A673 (cell line): ENCODE results near the gene PANX3. TPM values are rescaled to one million over a fixed set of nuclear protein-coding genes. Genes with fewer than 3 reads are reported as not detected.

Experiments
- BruUV-seq: library from RNA; stranded (reverse); fragments of 400-500 nt; replicated peaks from 2 replicates; lab custom pipeline; 2021; lab: Mats Ljungman, UMichigan
- CTCF ChIA-PET: fragments of 300-600 bp; sonication (Branson Sonifier 250); formaldehyde crosslinking; loops from one replicate; lab custom pipeline; 2022; ENCODE audit warnings: antibody characterized with exemption; lab: Charles Lee
- POLR2A ChIA-PET: fragments of 300-600 bp; sonication (Branson Sonifier 250); formaldehyde crosslinking; loops from one replicate; lab custom pipeline; 2022; ENCODE audit warnings: antibody characterized with exemption; ENCODE audit not compliant: low non-redundant PET; lab: Charles Lee
- DNase-seq: peaks from one replicate; pipeline ENCODE4 v3.0.0-alpha.2; 2015; ENCODE audit warnings: low spot score
- H3K27ac ChIP-seq: fragments of 200-600 bp; sonication (generic); 2 replicates; pipeline ENCODE4 v1.5.1; 2016; ENCODE audit warnings: mixed run types, low read depth, mild to moderate bottlenecking, mixed read lengths, antibody characterized with exemption, low read length; ENCODE audit not compliant: poor library complexity, severe bottlenecking
- H3K27me3 ChIP-seq: fragments of 200-600 bp; sonication (generic); replicated peaks from 2 replicates; pipeline ENCODE4 v1.6.1; 2017; ENCODE audit warnings: mixed run types, low read depth, mild to moderate bottlenecking, mixed read lengths, antibody characterized with exemption, low read length; ENCODE audit not compliant: insufficient read depth, poor library complexity
- H3K36me3 ChIP-seq: fragments of 200-600 bp; sonication (generic); 2 replicates; pipeline ENCODE4 v1.6.1; 2016; ENCODE audit warnings: mixed run types, mild to moderate bottlenecking, mixed read lengths, antibody characterized with exemption, low read length; ENCODE audit not compliant: insufficient read depth, poor library complexity, severe bottlenecking
- H3K4me1 ChIP-seq: fragments of 200-600 bp; sonication (generic); 2 replicates; pipeline ENCODE4 v1.6.1; 2017; ENCODE audit warnings: mixed run types, mild to moderate bottlenecking, mixed read lengths, antibody characterized with exemption, low read length; ENCODE audit not compliant: insufficient read depth, poor library complexity, severe bottlenecking
- H3K4me3 ChIP-seq: fragments of 200-600 bp; sonication (generic); 2 replicates; pipeline ENCODE4 v1.5.1; 2016; ENCODE audit warnings: low read depth, mixed run types, mild to moderate bottlenecking, mixed read lengths, low read length; ENCODE audit not compliant: poor library complexity, severe bottlenecking
- H3K9me3 ChIP-seq: fragments of 200-600 bp; sonication (generic); 2 replicates; pipeline ENCODE4 v1.6.1; 2016; ENCODE audit warnings: mixed run types, low read depth, mild to moderate bottlenecking, mixed read lengths, antibody characterized with exemption, low read length; ENCODE audit not compliant: poor library complexity, severe bottlenecking
- EZH2 ChIP-seq: fragments of 200-600 bp; sonication (generic); IDR thresholded peaks from 2 replicates; pipeline ENCODE4 v1.6.1; 2017; ENCODE audit warnings: borderline replicate concordance, low read depth, mild to moderate bottlenecking, mixed read lengths, antibody characterized with exemption, low read length; ENCODE audit not compliant: poor library complexity, severe bottlenecking
- intact Hi-C: fragments of 100-400 bp; cut with micrococcal nuclease; formaldehyde crosslinking; loops from one replicate; pipeline ENCODE4 v1.10.0; 2022; ENCODE audit not compliant: unreplicated experiment
- total RNA-seq: library from RNA; stranded (reverse); gene quantifications from 2 replicates; pipeline ENCODE4 v1.2.3, GENCODE V29; 2021
- TF ChIP-seq, protein P1 (sequence below): fragments of 300-800, 200-600 bp; sonication (generic); conservative IDR thresholded peaks from 2 replicates; pipeline ENCODE4 v1.5.1; 2017; ENCODE audit warnings: low read depth, mild to moderate bottlenecking, antibody characterized with exemption, low read length, moderate library complexity, mixed read lengths

Gene PANX3
- total RNA-seq, 1 experiment from 2014 or later = not detected

DNA sequence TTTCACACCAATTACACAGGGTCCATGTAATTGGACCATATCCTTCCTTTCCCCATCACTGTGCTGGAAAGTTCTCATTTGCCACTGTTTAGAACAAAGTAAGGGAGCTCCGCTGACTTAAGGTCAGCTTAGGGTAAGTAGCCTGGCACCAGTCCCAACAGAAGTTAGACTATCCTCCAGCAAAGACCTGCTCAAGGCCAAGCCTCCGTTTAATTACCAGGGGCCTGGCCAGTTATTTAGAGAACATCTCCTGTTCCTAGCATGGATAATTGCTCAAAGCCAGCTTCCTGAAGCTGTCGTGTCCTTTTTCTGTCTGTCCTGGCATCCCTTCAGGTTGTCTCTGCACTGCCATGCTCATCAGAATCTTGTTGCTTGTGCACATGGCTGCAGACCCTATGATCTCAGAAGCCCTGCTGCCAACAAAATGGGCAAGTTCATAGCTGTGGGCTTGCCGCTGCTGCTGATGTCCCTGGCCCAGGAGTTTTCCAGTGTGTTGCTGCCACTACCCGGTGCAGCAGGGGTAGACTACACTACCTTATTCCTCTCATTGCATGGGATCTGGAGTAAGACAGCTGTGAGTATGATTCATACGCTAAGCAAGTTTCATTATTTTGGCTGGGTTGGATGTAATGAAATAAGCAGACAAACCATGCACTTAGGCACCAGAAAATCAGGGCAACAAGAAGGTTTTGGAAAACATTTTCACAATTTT is 33.4 kb upstream of the PANX3 start:
- Histone ChIP-seq H3K27ac (no peak overlapping the region), H3K9me3 (no peaks in the 10 kb centered on the region), H3K4me1 (no peaks in the 10 kb centered on the region), H3K36me3 (no peaks in the 10 kb centered on the region), H3K4me3 (no peak overlapping the region), H3K27me3 (no peaks in the 10 kb centered on the region)
- POLR2A ChIA-PET = no interaction called here
- CTCF ChIA-PET = no interaction called here
- no peak for TF ChIP-seq EZH2
- TF ChIP-seq, protein P1, sequence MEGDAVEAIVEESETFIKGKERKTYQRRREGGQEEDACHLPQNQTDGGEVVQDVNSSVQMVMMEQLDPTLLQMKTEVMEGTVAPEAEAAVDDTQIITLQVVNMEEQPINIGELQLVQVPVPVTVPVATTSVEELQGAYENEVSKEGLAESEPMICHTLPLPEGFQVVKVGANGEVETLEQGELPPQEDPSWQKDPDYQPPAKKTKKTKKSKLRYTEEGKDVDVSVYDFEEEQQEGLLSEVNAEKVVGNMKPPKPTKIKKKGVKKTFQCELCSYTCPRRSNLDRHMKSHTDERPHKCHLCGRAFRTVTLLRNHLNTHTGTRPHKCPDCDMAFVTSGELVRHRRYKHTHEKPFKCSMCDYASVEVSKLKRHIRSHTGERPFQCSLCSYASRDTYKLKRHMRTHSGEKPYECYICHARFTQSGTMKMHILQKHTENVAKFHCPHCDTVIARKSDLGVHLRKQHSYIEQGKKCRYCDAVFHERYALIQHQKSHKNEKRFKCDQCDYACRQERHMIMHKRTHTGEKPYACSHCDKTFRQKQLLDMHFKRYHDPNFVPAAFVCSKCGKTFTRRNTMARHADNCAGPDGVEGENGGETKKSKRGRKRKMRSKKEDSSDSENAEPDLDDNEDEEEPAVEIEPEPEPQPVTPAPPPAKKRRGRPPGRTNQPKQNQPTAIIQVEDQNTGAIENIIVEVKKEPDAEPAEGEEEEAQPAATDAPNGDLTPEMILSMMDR = no peak
- no TSS peak for BruUV-seq
- DNase-seq = no peak
- intact Hi-C loops = no loop called here

DNA sequence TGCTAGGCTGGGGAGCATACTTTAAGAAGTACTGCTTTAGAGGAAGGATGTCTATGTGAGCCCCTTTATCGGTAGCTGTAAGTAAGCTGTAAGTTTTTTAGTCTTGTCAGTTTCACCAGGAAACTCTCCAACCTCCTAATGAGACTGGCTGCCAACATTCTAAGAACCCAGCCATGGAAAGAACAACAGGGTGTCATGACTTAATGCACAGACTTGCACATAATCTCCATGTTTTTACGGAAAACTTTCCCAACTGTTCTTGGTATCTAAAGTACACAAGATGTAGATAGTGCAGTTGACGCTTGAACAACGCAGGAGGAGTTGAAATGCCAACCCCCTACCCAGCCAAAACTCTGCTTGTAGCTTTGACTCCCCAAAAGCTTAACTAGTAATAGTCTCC is 32.5 kb upstream of the PANX3 start:
- no peak overlapping the region for H3K4me3 ChIP-seq
- no peaks in the 10 kb centered on the region for H3K27me3 ChIP-seq
- H3K4me1 ChIP-seq = no peaks in the 10 kb centered on the region
- H3K27ac ChIP-seq = no peak overlapping the region
- no peaks in the 10 kb centered on the region for H3K9me3 ChIP-seq
- TF ChIP-seq EZH2 = no peak
- TF ChIP-seq, protein P1 = no peak
- ChIA-PET CTCF (no interaction called here), POLR2A (no interaction called here)
- DNase-seq = no peak
- BruUV-seq = no TSS peak
- H3K36me3 ChIP-seq = no peaks in the 10 kb centered on the region
- intact Hi-C loops = no loop called here

DNA sequence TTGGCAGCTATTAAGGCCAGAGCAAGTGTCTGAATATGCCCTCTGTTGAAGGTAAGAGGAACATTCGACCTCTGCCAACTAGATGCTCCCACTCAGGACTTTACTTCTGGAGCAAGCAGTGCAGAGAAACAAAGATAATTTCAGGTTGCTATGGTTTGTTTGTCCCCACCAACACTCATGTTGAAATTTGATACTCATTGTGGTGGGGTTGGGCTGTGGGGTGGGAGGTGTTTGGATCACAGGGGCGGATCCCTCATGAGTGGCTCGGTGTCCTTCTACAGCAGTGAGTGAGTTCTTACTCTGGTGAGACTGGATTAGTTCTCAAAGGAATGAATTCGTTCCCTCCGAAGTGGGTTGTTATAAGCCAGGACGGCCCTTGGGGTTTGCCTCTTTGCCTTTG is 29.4 kb upstream of the PANX3 start:
- H3K4me1 ChIP-seq = no peaks in the 10 kb centered on the region
- CTCF ChIA-PET = no interaction called here
- POLR2A ChIA-PET = no interaction called here
- H3K4me3 ChIP-seq = no peak overlapping the region
- no peaks in the 10 kb centered on the region for H3K36me3 ChIP-seq
- intact Hi-C loops = no loop called here
- no peak for TF ChIP-seq EZH2
- TF ChIP-seq, protein P1 = no peak
- DNase-seq = peak; percentile 21
- no peak overlapping the region for H3K27ac ChIP-seq
- H3K27me3 ChIP-seq = no peaks in the 10 kb centered on the region
- no peaks in the 10 kb centered on the region for H3K9me3 ChIP-seq
- BruUV-seq = no TSS peak
